ENCODE data around the gene ZNF784. TPM values are rescaled to one million over a fixed set of nuclear protein-coding genes. Genes with fewer than 3 reads are reported as not detected.

Gene ZNF784
- total RNA-seq (10 to 100 TPM in 2 of 5 experiments, 1 to 10 TPM in 3; 5.1 to 17.1 (median 9.0) TPM), polyA plus RNA-seq (1 to 10 TPM in 1 of 2 donors, under 1 TPM in 1; 0.65 to 2.0 TPM), total RNA-seq (21.5 reads per million, percentile 52 among the genes with 10 or more reads in this experiment)

- Mint-ChIP-seq H3K27me3 (peaks cover 0 to 18% (median 0%) of the 10 kb centered on the region in 5 donors), H3K9me3 (peaks cover 0 to 2% (median 0%) of the 10 kb centered on the region in 11 donors), H3K27ac (peak within 1 kb of the TSS; percentile 89 to 99 (median 98)), H3K4me3 (peak within 1 kb of the TSS; percentile 78 to 96 (median 90)), H3K4me1 (peaks cover 26 to 65% (median 58%) of the 10 kb centered on the region in 7 donors), H3K36me3 (peaks cover 0 to 10% (median 5%) of the 10 kb centered on the region in 5 donors)
- no peaks in the 10 kb centered on the region for H3K9me3 ChIP-seq (ENCODE audit: control insufficient read depth in 2 of 3, low read length in 3 of 3)
- peak within 1 kb of the TSS; percentile 76 for H3K4me3 ChIP-seq (ENCODE audit: low read length)
- peak within 1 kb of the TSS; percentile 100 for H3K27ac ChIP-seq (ENCODE audit: low read depth, low read length)
- H3K36me3 ChIP-seq (ENCODE audit: control insufficient read depth in 2 of 3, insufficient read depth in 3 of 3, low read length in 3 of 3), result peaks cover 0 to 7% (median 0%) of the 10 kb centered on the region in 3 experiments
- no peaks in the 10 kb centered on the region for H3K27me3 ChIP-seq (ENCODE audit: control insufficient read depth in 2 of 2, insufficient read depth in 2 of 2, low read length in 2 of 2)
- intact Hi-C loops (cut with micrococcal nuclease), result loop anchor here (1.0 to 10.0 kb wide), 16 partner anchors 8 to 1160 kb away; partner anchors contain the start of genes FIZ1 (in 2 of the 2), ZNF628 (in 2 of the 2), ZNF865 (in 2 of the 2) and DNAAF3 (in 1 of the 2)
- H3K4me1 ChIP-seq (ENCODE audit: control insufficient read depth in 2 of 2, insufficient read depth in 2 of 2, low read length in 2 of 2), result peaks cover 27 to 46% of the 10 kb centered on the region in 2 donors
- peak; percentile 89 to 99 (median 95) for DNase-seq
- ATAC-seq, result peak; percentile 90
- ChIA-PET POLR2A (interaction anchor here (0.6 to 6.9 kb wide), 23 partner anchors 12 to 365 kb away, joined by 3 to 98 read pairs (median 4); partner anchors contain the start of genes FIZ1, ISOC2, KMT5C and PPP6R1), CTCF (interaction anchor here (0.6 to 3.0 kb wide), 7 partner anchors 8 to 157 kb away, joined by 3 to 10 read pairs (median 4); partner anchors contain the start of genes FIZ1, NAT14 and ZNF865)
These were observed at the start of gene ZNF784 for GRCh38 chr19:55624109-55625003. TSS of gene ZNF784 (minus strand) at chr19:55624566. CDS start at chr19:55624561, 5 bp downstream.

- H3K27ac ChIP-seq (ENCODE audit: low read depth, low read length), result peak overlapping the region; percentile 84
- Mint-ChIP-seq H3K9me3 (no peaks in the 10 kb centered on the region), H3K27ac (peak overlapping the region in 7 of 9 donors; percentile 24 to 93 (median 73)), H3K27me3 (no peaks in the 10 kb centered on the region), H3K36me3 (peaks cover 0 to 24% (median 4%) of the 10 kb centered on the region in 5 donors), H3K4me1 (peaks cover 41 to 65% (median 54%) of the 10 kb centered on the region in 7 donors), H3K4me3 (peak overlapping the region in 8 of 10 donors; percentile 2 to 59 (median 30))
- no peaks in the 10 kb centered on the region for H3K27me3 ChIP-seq (ENCODE audit: control insufficient read depth in 2 of 2, insufficient read depth in 2 of 2, low read length in 2 of 2)
- peaks cover 26 to 31% of the 10 kb centered on the region in 2 donors for H3K4me1 ChIP-seq (ENCODE audit: control insufficient read depth in 2 of 2, insufficient read depth in 2 of 2, low read length in 2 of 2)
- ChIA-PET CTCF (interaction anchor here (0.7 to 1.0 kb wide), 3 partner anchors 17 to 47 kb away, joined by 3 to 5 read pairs (median 3); no protein-coding TSS in a partner anchor), POLR2A (interaction anchor here (1.1 to 1.2 kb wide), 2 partner anchors 17 to 19 kb away, joined by 5 to 6 read pairs; partner anchors contain the start of gene U2AF2)
- DNase-seq, result no peak
- H3K36me3 ChIP-seq (ENCODE audit: control insufficient read depth in 2 of 3, insufficient read depth in 3 of 3, low read length in 3 of 3), result peaks cover 5 to 58% (median 15%) of the 10 kb centered on the region in 3 experiments
- no peaks in the 10 kb centered on the region for H3K9me3 ChIP-seq (ENCODE audit: control insufficient read depth in 2 of 3, low read length in 3 of 3)
- ATAC-seq, result no peak
- intact Hi-C loops (cut with micrococcal nuclease), result no loop called here
- H3K4me3 ChIP-seq (ENCODE audit: low read length), result no peak overlapping the region
These were observed 49.5 kb upstream of the ZNF784 start for GRCh38 chr19:55673889-55674288.

- H3K27ac ChIP-seq (ENCODE audit: low read depth, low read length), result peak overlapping the region; percentile 46
- ChIA-PET POLR2A (interaction anchor here (1.0 to 1.1 kb wide), 2 partner anchors 17 to 19 kb away, joined by 3 to 6 read pairs; partner anchors contain the start of gene U2AF2), CTCF (interaction anchor here (0.7 to 1.0 kb wide), 3 partner anchors 16 to 47 kb away, joined by 3 to 5 read pairs (median 3); no protein-coding TSS in a partner anchor)
- H3K4me1 ChIP-seq (ENCODE audit: control insufficient read depth in 2 of 2, insufficient read depth in 2 of 2, low read length in 2 of 2), result peaks cover 26 to 31% of the 10 kb centered on the region in 2 donors
- DNase-seq (no peak), ATAC-seq (no peak)
- H3K27me3 Mint-ChIP-seq, result no peaks in the 10 kb centered on the region
- H3K4me3 Mint-ChIP-seq, result peak overlapping the region in 8 of 10 donors; percentile 2 to 59 (median 30)
- H3K36me3 ChIP-seq (ENCODE audit: control insufficient read depth in 2 of 3, insufficient read depth in 3 of 3, low read length in 3 of 3), result peaks cover 9 to 58% (median 19%) of the 10 kb centered on the region in 3 experiments
- H3K27ac Mint-ChIP-seq, result peak overlapping the region in 7 of 9 donors; percentile 24 to 93 (median 73)
- no peaks in the 10 kb centered on the region for H3K27me3 ChIP-seq (ENCODE audit: control insufficient read depth in 2 of 2, insufficient read depth in 2 of 2, low read length in 2 of 2)
- intact Hi-C loops (cut with micrococcal nuclease), result no loop called here
- H3K9me3 ChIP-seq (ENCODE audit: control insufficient read depth in 2 of 3, low read length in 3 of 3), result no peaks in the 10 kb centered on the region
- peaks cover 37 to 61% (median 49%) of the 10 kb centered on the region in 7 donors for H3K4me1 Mint-ChIP-seq
- peaks cover 0 to 20% (median 4%) of the 10 kb centered on the region in 5 donors for H3K36me3 Mint-ChIP-seq
- no peak overlapping the region for H3K4me3 ChIP-seq (ENCODE audit: low read length)
- no peaks in the 10 kb centered on the region for H3K9me3 Mint-ChIP-seq
These were observed 49.1 kb upstream of the ZNF784 start for GRCh38 chr19:55673465-55673864.

GRCh38 chr19:55672418-55672817 lies 48.1 kb upstream of the ZNF784 start:
- H3K4me3 Mint-ChIP-seq, result peak overlapping the region in 2 of 10 donors; percentile 23 to 29
- ChIA-PET CTCF (interaction anchor here (0.6 to 0.7 kb wide), 2 partner anchors 107 to 1282 kb away, joined by 5 to 7 read pairs; no protein-coding TSS in a partner anchor), POLR2A (interaction anchor here (1.0 kb wide), 1 partner anchor 16 kb away, joined by 3 read pairs; no protein-coding TSS in a partner anchor)
- H3K36me3 Mint-ChIP-seq, result peaks cover 0 to 15% (median 4%) of the 10 kb centered on the region in 5 donors
- ATAC-seq (no peak), DNase-seq (no peak)
- H3K4me1 Mint-ChIP-seq, result peaks cover 29 to 54% (median 41%) of the 10 kb centered on the region in 7 donors
- H3K27me3 Mint-ChIP-seq, result no peaks in the 10 kb centered on the region
- peak overlapping the region in 6 of 9 donors; percentile 25 to 73 (median 66) for H3K27ac Mint-ChIP-seq
- H3K9me3 Mint-ChIP-seq, result no peaks in the 10 kb centered on the region
- Histone ChIP-seq H3K4me1 (ENCODE audit: control insufficient read depth in 2 of 2, insufficient read depth in 2 of 2, low read length in 2 of 2) (peaks cover 25 to 31% of the 10 kb centered on the region in 2 donors), H3K4me3 (ENCODE audit: low read length) (no peak overlapping the region), H3K9me3 (ENCODE audit: control insufficient read depth in 2 of 3, low read length in 3 of 3) (no peaks in the 10 kb centered on the region), H3K36me3 (ENCODE audit: control insufficient read depth in 2 of 3, insufficient read depth in 3 of 3, low read length in 3 of 3) (peaks cover 11 to 58% (median 20%) of the 10 kb centered on the region in 3 experiments), H3K27me3 (ENCODE audit: control insufficient read depth in 2 of 2, insufficient read depth in 2 of 2, low read length in 2 of 2) (no peaks in the 10 kb centered on the region), H3K27ac (ENCODE audit: low read depth, low read length) (no peak overlapping the region)
- intact Hi-C loops (cut with micrococcal nuclease), result no loop called here

- H3K4me3 ChIP-seq (ENCODE audit: low read length), result no peak overlapping the region
- Mint-ChIP-seq H3K4me3 (peak overlapping the region in 1 of 10 donors; percentile 23), H3K9me3 (no peaks in the 10 kb centered on the region), H3K27ac (peak overlapping the region in 3 of 9 donors; percentile 38 to 59 (median 45)), H3K4me1 (peaks cover 16 to 49% (median 37%) of the 10 kb centered on the region in 7 donors), H3K36me3 (peaks cover 0 to 17% (median 4%) of the 10 kb centered on the region in 5 donors), H3K27me3 (no peaks in the 10 kb centered on the region)
- intact Hi-C loops (cut with micrococcal nuclease), result loop anchor here in 1 of 2 donors (1.0 kb wide), 1 partner anchor 39 kb away; no protein-coding TSS in a partner anchor
- H3K27ac ChIP-seq (ENCODE audit: low read depth, low read length), result no peak overlapping the region
- POLR2A ChIA-PET, result interaction anchor here (1.0 to 1.1 kb wide), 3 partner anchors 13 to 31 kb away, joined by 3 to 6 read pairs (median 3); no protein-coding TSS in a partner anchor
- DNase-seq (no peak), ATAC-seq (no peak)
- H3K27me3 ChIP-seq (ENCODE audit: control insufficient read depth in 2 of 2, insufficient read depth in 2 of 2, low read length in 2 of 2), result no peaks in the 10 kb centered on the region
- peaks cover 12 to 17% of the 10 kb centered on the region in 2 donors for H3K4me1 ChIP-seq (ENCODE audit: control insufficient read depth in 2 of 2, insufficient read depth in 2 of 2, low read length in 2 of 2)
- CTCF ChIA-PET, result interaction anchor here (1.1 to 1.3 kb wide), 4 partner anchors 14 to 64 kb away, joined by 3 to 7 read pairs (median 6); no protein-coding TSS in a partner anchor
- H3K36me3 ChIP-seq (ENCODE audit: control insufficient read depth in 2 of 3, insufficient read depth in 3 of 3, low read length in 3 of 3), result peaks cover 11 to 72% (median 31%) of the 10 kb centered on the region in 3 experiments
- no peaks in the 10 kb centered on the region for H3K9me3 ChIP-seq (ENCODE audit: control insufficient read depth in 2 of 3, low read length in 3 of 3)
These were observed 46.6 kb upstream of the ZNF784 start for GRCh38 chr19:55671054-55671378.

Data from naive thymus-derived CD4-positive, alpha-beta T cell (primary cell).